ENCODE results near the gene RTF1.

DNA sequence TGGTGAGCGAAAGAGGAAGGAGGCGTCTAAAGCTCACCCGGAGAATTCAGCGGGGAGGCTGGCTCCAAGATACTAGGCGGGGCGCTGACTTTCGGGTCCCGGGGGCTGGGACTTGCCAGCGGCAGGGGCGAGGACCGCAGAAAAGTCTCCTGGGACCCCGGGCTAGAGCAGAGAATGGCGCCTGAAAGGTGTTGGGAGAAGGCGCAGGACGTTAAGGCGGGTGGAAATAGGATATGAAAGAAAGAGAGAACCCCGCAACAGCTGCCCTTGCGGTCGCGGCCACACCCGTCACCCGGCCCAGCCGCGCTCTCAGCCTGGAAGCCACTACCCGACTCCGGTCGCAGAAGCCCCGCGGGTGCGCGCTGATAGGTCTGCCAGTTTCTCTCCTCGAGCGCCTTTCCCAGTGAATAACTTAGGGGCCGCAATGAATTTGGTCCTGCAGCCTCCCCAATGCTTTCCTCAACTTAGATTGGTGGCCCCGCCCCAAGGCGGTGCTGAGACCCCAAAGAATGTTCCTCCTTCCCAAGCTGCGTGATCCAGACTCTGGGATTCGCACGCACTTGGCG lies 96.1 kb downstream of the RTF1 start:
- TF ChIP-seq, protein P1, sequence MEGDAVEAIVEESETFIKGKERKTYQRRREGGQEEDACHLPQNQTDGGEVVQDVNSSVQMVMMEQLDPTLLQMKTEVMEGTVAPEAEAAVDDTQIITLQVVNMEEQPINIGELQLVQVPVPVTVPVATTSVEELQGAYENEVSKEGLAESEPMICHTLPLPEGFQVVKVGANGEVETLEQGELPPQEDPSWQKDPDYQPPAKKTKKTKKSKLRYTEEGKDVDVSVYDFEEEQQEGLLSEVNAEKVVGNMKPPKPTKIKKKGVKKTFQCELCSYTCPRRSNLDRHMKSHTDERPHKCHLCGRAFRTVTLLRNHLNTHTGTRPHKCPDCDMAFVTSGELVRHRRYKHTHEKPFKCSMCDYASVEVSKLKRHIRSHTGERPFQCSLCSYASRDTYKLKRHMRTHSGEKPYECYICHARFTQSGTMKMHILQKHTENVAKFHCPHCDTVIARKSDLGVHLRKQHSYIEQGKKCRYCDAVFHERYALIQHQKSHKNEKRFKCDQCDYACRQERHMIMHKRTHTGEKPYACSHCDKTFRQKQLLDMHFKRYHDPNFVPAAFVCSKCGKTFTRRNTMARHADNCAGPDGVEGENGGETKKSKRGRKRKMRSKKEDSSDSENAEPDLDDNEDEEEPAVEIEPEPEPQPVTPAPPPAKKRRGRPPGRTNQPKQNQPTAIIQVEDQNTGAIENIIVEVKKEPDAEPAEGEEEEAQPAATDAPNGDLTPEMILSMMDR (conservative IDR thresholded peaks at IDR 0.05; ENCODE audit: low read length), result no peak
- TF ChIP-seq EZH2phosphoT487 (IDR thresholded peaks at IDR 0.05; ENCODE audit: borderline replicate concordance, low read depth, low read length), result no peak
